Measurements from ENCODE around the gene MS4A4E.
"Not testable (repeated sequence)": the region's sequence is repeated elsewhere in the genome, so short reads cannot be mapped to it uniquely, and the experiment has no call there.

Gene MS4A4E

GRCh38 chr11:60242740-60243239 is at the start of gene MS4A4E:
Gene MS4A4E (minus strand): TSS chr11:60243137. CDS start chr11:60230055, 13,082 bp downstream.
- no peak for DNase-seq (ENCODE audit: low read depth)

- no peak for DNase-seq (ENCODE audit: low read depth)
Measured at GRCh38 chr11:60292145-60292544, 49.2 kb upstream of the MS4A4E start.

GRCh38 chr11:60288531-60288930 is 45.6 kb upstream of the MS4A4E start:
- DNase-seq (ENCODE audit: low read depth): no peak

- DNase-seq (ENCODE audit: low read depth): not testable (repeated sequence)
Measured at GRCh38 chr11:60285411-60286126, 42.6 kb upstream of the MS4A4E start.

- peak; percentile 15 for DNase-seq (ENCODE audit: low read depth)
Measured at GRCh38 chr11:60282286-60282685, 39.3 kb upstream of the MS4A4E start.

GRCh38 chr11:60281485-60281884 is 38.5 kb upstream of the MS4A4E start:
- DNase-seq (ENCODE audit: low read depth): no peak

- no peak for DNase-seq (ENCODE audit: low read depth)
Measured at GRCh38 chr11:60280412-60280811, 37.5 kb upstream of the MS4A4E start, which contains the start of gene MS4A4A. Gene MS4A4A (plus strand): TSS chr11:60280666. CDS start chr11:60280676, 10 bp downstream.

- no peak for DNase-seq (ENCODE audit: low read depth)
Measured at GRCh38 chr11:60274416-60274815, 31.5 kb upstream of the MS4A4E start.

GRCh38 chr11:60265373-60266214 is 22.7 kb upstream of the MS4A4E start:
- DNase-seq (ENCODE audit: low read depth): no peak

GRCh38 chr11:60264644-60265043 is 21.7 kb upstream of the MS4A4E start:
- DNase-seq (ENCODE audit: low read depth): no peak

GRCh38 chr11:60263402-60263801 is 20.5 kb upstream of the MS4A4E start:
- DNase-seq (ENCODE audit: low read depth): no peak

GRCh38 chr11:60261014-60261413 is 18.1 kb upstream of the MS4A4E start:
- DNase-seq (ENCODE audit: low read depth): no peak

GRCh38 chr11:60257956-60258722 is 15.2 kb upstream of the MS4A4E start:
- DNase-seq (ENCODE audit: low read depth): no peak

- DNase-seq (ENCODE audit: low read depth): no peak
Measured at GRCh38 chr11:60252213-60253108, 9.5 kb upstream of the MS4A4E start.

- DNase-seq (ENCODE audit: low read depth): peak; percentile 1
Measured at GRCh38 chr11:60251485-60252212, 8.7 kb upstream of the MS4A4E start.

- no peak for DNase-seq (ENCODE audit: low read depth)
Measured at GRCh38 chr11:60241786-60242185, 1.2 kb downstream of the MS4A4E start.

- DNase-seq (ENCODE audit: low read depth): no peak
Measured at GRCh38 chr11:60240662-60241061, 2.3 kb downstream of the MS4A4E start.

GRCh38 chr11:60235321-60235720 is 7.6 kb downstream of the MS4A4E start:
- DNase-seq (ENCODE audit: low read depth): no peak

GRCh38 chr11:60230681-60231080 is 12.3 kb downstream of the MS4A4E start:
- no peak for DNase-seq (ENCODE audit: low read depth)

GRCh38 chr11:60222141-60222540 is 20.8 kb downstream of the MS4A4E start:
- DNase-seq (ENCODE audit: low read depth): no peak
